Stomach (tissue), 4 donors: ENCODE results near the gene DDI2.

Experiments used
- CTCF ChIP-seq, 7 experiments: fragments of 450-650 bp in 4 of 7; fragments of 200-600 bp in 3 of 7; sonication (generic) in 3 of 7; IDR thresholded peaks; one replicate each; pipeline ENCODE4 v1.5.1; 2016 to 2019; ENCODE audit warnings: antibody characterized with exemption in 7 of 7, control low read depth in 2 of 7, mild to moderate bottlenecking in 1 of 7
- POLR2A ChIP-seq, 4 donors: fragments of 450-650 bp; IDR thresholded peaks; one replicate each; pipeline ENCODE4 v1.6.1; 2016; ENCODE audit warnings: antibody characterized with exemption in 4 of 4, control low read depth in 2 of 4, mild to moderate bottlenecking in 1 of 4, moderate library complexity in 1 of 4
- POLR2AphosphoS5 ChIP-seq, 3 donors: sonication (generic); formaldehyde crosslinking; IDR thresholded peaks; one replicate each; pipeline ENCODE4 v1.6.1; 2016; ENCODE audit warnings: antibody characterized with exemption in 3 of 3

GRCh38 chr1:15650433-15650832 is 33.2 kb downstream of the DDI2 start:
- TF ChIP-seq POLR2AphosphoS5 (IDR thresholded peaks at IDR 0.05) (no peak), POLR2A (IDR thresholded peaks at IDR 0.05) (no peak), CTCF (IDR thresholded peaks at IDR 0.05) (no peak)
